GM12872 (cell line): ENCODE measurements around the gene RPS6KC1.

ENCODE experiments used
- TF ChIP-seq, protein P1 (sequence below): IDR thresholded peaks from 3 replicates; pipeline ENCODE4 v1.5.1; 2011; ENCODE audit warnings: low read depth, mild to moderate bottlenecking, low read length, moderate library complexity; ENCODE audit not compliant: insufficient read depth

RPS6KC1 gene

DNA sequence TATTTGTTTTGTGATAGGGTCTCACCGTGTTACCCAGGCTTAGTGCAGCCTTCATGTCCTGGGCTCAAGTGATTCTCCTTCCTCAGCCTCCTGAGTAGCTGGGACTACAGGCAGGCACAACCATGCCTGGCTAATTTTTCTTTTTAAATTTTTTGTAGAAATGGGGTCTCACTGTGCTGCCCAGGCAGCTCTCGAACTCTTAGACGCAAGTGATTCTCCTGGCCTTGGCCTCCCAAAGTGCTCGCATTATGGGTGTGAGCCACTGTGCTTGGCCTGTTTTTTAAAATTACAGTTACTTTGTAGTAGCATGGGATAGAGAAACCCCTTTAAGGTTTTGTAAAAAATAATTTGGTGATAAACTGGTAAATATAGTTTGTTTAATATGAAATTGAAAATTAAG is 69.9 kb downstream of the RPS6KC1 start:
- TF ChIP-seq, protein P1, sequence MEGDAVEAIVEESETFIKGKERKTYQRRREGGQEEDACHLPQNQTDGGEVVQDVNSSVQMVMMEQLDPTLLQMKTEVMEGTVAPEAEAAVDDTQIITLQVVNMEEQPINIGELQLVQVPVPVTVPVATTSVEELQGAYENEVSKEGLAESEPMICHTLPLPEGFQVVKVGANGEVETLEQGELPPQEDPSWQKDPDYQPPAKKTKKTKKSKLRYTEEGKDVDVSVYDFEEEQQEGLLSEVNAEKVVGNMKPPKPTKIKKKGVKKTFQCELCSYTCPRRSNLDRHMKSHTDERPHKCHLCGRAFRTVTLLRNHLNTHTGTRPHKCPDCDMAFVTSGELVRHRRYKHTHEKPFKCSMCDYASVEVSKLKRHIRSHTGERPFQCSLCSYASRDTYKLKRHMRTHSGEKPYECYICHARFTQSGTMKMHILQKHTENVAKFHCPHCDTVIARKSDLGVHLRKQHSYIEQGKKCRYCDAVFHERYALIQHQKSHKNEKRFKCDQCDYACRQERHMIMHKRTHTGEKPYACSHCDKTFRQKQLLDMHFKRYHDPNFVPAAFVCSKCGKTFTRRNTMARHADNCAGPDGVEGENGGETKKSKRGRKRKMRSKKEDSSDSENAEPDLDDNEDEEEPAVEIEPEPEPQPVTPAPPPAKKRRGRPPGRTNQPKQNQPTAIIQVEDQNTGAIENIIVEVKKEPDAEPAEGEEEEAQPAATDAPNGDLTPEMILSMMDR, result no peak

DNA sequence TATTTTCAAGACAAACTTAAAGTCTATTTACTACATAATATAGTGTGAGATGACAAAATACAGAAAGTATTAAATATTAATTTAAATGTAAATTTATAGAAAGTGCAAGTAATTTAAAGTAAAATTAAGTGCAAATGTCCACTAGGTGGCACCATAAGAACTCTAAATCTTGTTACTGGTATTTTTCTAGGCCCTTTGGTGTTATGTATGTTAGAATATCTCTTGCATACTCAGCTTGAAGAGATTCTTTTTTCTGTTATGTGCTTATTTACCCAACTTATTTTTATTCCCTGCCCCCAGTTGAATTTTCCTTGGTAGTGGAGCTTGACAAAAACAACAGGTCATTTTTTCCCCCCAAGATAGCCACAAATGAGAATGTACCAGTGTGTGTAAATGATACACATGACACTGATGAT is 71.5 kb downstream of the RPS6KC1 start:
- TF ChIP-seq, protein P1, result peak; percentile 41; the same call in 2 of the 3 replicates

DNA sequence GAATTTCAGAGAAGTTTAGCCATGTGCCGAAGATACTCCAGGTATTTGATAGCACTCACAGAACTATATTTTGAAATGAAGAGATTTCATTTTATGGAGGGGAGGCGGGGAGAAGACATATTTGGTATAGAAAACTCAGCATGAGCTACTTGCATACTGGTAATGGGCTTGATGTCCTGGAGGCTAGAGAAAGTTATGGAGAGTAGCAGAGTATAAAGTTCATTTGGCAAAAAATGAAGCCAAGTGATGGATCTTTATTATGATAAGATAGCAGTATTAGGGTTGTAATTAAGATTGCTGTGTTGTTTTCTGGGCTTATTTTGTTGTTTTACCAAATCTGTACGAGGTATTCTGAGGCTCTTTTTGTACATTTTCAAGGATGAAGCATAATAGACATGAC is 72.0 kb downstream of the RPS6KC1 start:
- TF ChIP-seq, protein P1, result no peak

DNA sequence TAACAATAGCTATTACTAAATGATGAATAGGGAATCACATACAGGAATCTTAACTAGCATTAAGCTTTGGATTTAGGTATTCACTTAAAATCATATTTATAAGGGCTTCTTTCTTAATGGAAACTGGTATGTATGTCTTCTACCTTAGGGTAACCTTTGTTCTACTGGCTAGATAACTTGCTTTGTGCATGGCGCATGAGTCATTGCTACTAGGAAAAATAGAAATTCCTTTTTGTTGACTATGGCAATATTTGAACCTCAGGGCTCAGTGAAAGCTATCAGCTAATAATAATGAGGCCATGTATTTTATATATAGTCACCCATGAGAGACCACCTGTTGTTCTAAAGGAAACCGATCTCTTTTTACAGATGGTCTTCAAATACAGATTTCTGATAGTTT is 72.5 kb downstream of the RPS6KC1 start:
- TF ChIP-seq, protein P1, result no peak

DNA sequence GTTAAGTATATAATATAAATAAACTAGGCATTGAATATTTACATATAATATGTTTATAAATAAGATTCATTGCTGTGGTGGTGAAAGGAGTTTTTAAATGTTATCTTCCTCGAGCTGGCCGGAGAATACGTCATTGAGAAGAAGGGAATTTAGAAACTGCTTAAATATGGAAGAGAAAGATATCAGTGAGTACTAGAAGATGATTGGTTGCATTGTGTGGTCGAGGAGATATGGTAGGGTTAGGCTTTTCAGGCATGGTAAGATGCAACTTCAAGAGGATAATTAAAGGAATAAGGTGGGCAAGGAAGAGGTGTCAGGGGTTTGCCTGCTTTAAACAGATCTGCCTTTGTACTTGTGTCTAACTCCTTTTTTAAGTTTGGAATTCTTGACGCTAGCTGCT is 73.5 kb downstream of the RPS6KC1 start:
- TF ChIP-seq, protein P1, result no peak

DNA sequence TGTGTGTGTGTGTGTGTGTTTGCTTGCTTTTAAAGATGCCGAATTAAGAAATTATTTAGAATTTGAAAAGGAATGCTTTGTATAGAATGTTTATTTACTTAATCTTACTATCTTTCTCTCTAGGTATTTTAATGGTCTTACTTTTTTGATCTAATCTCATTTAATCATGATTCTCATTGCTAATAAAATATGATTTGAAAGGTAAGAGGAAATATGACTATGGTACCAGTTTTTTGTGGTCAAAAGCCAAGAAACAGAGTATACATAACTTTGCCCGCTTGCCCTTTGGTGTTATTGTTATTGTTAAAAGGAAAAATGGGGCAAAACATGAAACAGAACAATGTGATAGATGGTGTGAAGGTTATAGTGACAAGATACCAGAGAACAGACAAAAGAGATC is 74.6 kb downstream of the RPS6KC1 start:
- TF ChIP-seq, protein P1, result no peak

DNA sequence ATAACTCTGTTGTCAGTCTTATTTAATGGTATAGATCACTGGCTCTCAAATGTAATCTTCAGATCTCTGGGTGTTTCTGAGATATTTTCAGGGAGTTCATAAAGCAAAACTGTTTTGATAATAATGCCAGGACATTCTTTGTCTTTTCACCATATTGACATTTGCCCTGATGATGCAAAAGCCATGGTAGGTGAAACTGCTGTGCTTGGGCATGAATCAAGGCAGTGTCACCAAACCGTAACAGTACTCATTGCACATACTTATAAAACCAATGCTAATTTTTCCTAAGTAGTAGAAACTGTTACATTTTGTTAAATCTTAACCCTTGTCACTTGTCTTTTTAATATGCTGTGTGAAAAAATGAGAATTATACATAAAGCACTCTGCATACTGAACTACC is 76.0 kb downstream of the RPS6KC1 start:
- TF ChIP-seq, protein P1, result no peak
